Body of pancreas (tissue), 4 donors: ENCODE measurements around the gene IGF2BP1. TPM values are rescaled to one million over a fixed set of nuclear protein-coding genes. Genes with fewer than 3 reads are reported as not detected.

Experiments
- ATAC-seq: fragments of 150-250 bp; one replicate; pipeline ENCODE4 v1.9.1; 2016
- DNase-seq, 4 donors: peaks; one replicate each; pipeline ENCODE4 v3.0.0-alpha.2; 2019
- H3K27ac ChIP-seq, 4 donors: fragments of 200-600 bp; sonication (generic); 1 replicate in 3 of 4; 2 replicates in 1 of 4; pipeline versions ENCODE4 v1.5.1 to v1.6.1; 2016 to 2019; ENCODE audit warnings: mild to moderate bottlenecking in 1 of 4, mixed read lengths in 1 of 4, moderate library complexity in 1 of 4
- H3K27me3 ChIP-seq, 2 donors: fragments of 200-600 bp; sonication (generic); one replicate each; pipeline ENCODE4 v1.6.0; 2016; ENCODE audit warnings: mild to moderate bottlenecking in 1 of 2
- H3K36me3 ChIP-seq, 2 donors: fragments of 200-600 bp; sonication (generic); replicated peaks in 1 of 2; 2 replicates each; pipeline ENCODE4 v1.5.1; 2016; ENCODE audit warnings: low read depth in 2 of 2; ENCODE audit not compliant: insufficient read depth in 1 of 2
- H3K4me1 ChIP-seq: fragments of 200-600 bp; sonication (generic); one replicate; pipeline ENCODE4 v1.6.0; 2016
- H3K4me3 ChIP-seq, 2 donors: fragments of 200-600 bp; sonication (generic); 1 replicate in 1 of 2; 2 replicates in 1 of 2; pipeline ENCODE4 v1.5.1; 2016 to 2019
- H3K9me3 ChIP-seq, 3 donors: fragments of 200-600 bp; sonication (generic); 1 replicate in 2 of 3; 2 replicates in 1 of 3; pipeline ENCODE4 v1.5.1; 2016
- CTCF ChIP-seq, 7 experiments: fragments of 450-650 bp in 4 of 7; fragments of 200-600 bp in 3 of 7; sonication (generic) in 3 of 7; IDR thresholded peaks; one replicate each; pipeline ENCODE4 v1.5.1; 2016 to 2019; ENCODE audit warnings: antibody characterized with exemption in 7 of 7
- POLR2A ChIP-seq, 3 donors: fragments of 450-650 bp; IDR thresholded peaks; one replicate each; pipeline ENCODE4 v1.6.1; 2016; ENCODE audit warnings: antibody characterized with exemption in 3 of 3, mild to moderate bottlenecking in 2 of 3
- WGBS, 2 donors: methylation state at CpG; one replicate each; pipeline ENCODE4 v1.1.5; 2017; 5-methylcytosine and 5-hydroxymethylcytosine counted together
- intact Hi-C: fragments of 100-400 bp; cut with DNase I; formaldehyde crosslinking; loops from one replicate; pipeline ENCODE4 v1.15.1; 2023
- total RNA-seq, 2 donors: library from RNA; depleted of rRNA; stranded (reverse); fragments of >200 nt; gene quantifications; one replicate each; pipeline ENCODE4 v1.1.0, GENCODE V29; 2016

IGF2BP1 gene
- total RNA-seq, 2 donors from 2014 or later = not detected

GRCh38 chr17:48989100-48989499 is 8.1 kb upstream of the IGF2BP1 start:
- 72 to 82% methylated on average over 4 of the region's 4 CpGs for WGBS, 2 donors
- Histone ChIP-seq H3K27me3 (peaks cover 0 to 23% of the 10 kb centered on the region in 2 donors), H3K36me3 (no peaks in the 10 kb centered on the region), H3K4me1 (no peaks in the 10 kb centered on the region), H3K9me3 (no peaks in the 10 kb centered on the region), H3K4me3 (no peak overlapping the region), H3K27ac (no peak overlapping the region)
- no peak for ATAC-seq
- no peak for DNase-seq
- TF ChIP-seq CTCF (IDR thresholded peaks at IDR 0.05) (no peak), POLR2A (IDR thresholded peaks at IDR 0.05) (no peak)
- intact Hi-C loops = no loop called here

DNA sequence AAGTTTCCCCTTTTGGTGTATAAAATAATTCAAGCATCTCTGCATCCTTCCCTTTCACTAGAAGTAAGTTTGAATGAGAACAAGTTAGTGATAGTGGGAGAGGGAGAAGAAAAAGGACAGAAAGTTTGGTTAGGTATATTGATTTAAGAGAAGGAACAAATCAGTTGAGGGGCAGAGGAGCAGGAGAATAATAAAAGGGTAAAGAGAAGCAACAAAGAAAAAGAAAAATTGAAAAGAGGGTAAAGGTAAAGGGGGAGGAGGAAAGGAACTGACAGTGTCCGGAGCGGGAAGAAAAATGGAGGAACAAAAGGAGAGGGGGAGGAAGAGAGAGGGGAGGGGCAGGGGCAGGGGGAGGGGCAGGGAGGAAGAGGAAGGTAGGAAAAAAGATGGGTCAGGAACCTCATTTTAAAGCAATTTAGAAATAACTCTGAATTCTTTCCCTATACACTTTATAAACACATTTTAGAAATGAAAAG is 6.3 kb upstream of the IGF2BP1 start:
- Histone ChIP-seq H3K36me3 (no peaks in the 10 kb centered on the region), H3K4me3 (no peak overlapping the region), H3K9me3 (no peaks in the 10 kb centered on the region), H3K4me1 (peaks cover 5% of the 10 kb centered on the region), H3K27me3 (peaks cover 4 to 25% of the 10 kb centered on the region in 2 donors), H3K27ac (no peak overlapping the region)
- DNase-seq (no peak), ATAC-seq (no peak)
- TF ChIP-seq CTCF (IDR thresholded peaks at IDR 0.05) (no peak), POLR2A (IDR thresholded peaks at IDR 0.05) (no peak)
- 27 to 37% methylated on average over 2 of the region's 2 CpGs for WGBS, 2 donors
- intact Hi-C loops = no loop called here

DNA sequence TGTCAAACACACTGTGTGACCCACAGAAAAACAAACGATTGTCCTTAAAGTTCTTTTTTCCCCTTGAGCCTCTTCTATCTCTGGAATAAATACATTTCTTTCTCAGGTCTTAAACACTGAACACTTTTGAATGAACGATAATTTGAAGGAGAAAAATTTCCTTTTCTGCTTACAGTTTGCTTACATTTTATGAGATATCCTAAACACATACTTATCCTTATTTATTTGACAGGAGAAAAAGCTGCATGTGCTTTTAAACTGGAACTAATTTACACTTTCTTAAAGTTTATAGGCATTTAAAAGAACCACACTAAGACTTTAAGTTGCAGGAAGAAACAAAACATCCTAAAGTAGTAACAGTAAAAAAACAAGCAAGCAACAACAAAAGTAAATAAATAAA is 4.7 kb upstream of the IGF2BP1 start:
- intact Hi-C loops = no loop called here
- Histone ChIP-seq H3K4me3 (no peak overlapping the region), H3K27me3 (peaks cover 7 to 40% of the 10 kb centered on the region in 2 donors), H3K4me1 (peaks cover 20% of the 10 kb centered on the region), H3K9me3 (no peaks in the 10 kb centered on the region), H3K36me3 (no peaks in the 10 kb centered on the region), H3K27ac (no peak overlapping the region)
- WGBS, 2 donors = 47 to 63% methylated on average over 2 of the region's 2 CpGs
- ATAC-seq (no peak), DNase-seq (no peak)
- no peak for TF ChIP-seq POLR2A (IDR thresholded peaks at IDR 0.05)
- no peak for TF ChIP-seq CTCF (IDR thresholded peaks at IDR 0.05)

- intact Hi-C loops = no loop called here
Measured at GRCh38 chr17:48993305-48993704, 3.9 kb upstream of the IGF2BP1 start.

More at GRCh38 chr17:48993305-48993704, 3.9 kb upstream of the IGF2BP1 start:
- peaks cover 28% of the 10 kb centered on the region for H3K4me1 ChIP-seq
- no peak for ATAC-seq
- H3K27me3 ChIP-seq = peaks cover 7 to 49% of the 10 kb centered on the region in 2 donors
- TF ChIP-seq CTCF (IDR thresholded peaks at IDR 0.05) (no peak), POLR2A (IDR thresholded peaks at IDR 0.05) (no peak)
- DNase-seq = no peak
- no peak overlapping the region for H3K4me3 ChIP-seq
- no peak overlapping the region for H3K27ac ChIP-seq
- no peaks in the 10 kb centered on the region for H3K9me3 ChIP-seq
- no peaks in the 10 kb centered on the region for H3K36me3 ChIP-seq
